BJ (cell line): ENCODE measurements around the gene APLF. TPM values are rescaled to one million over a fixed set of nuclear protein-coding genes. Genes with fewer than 3 reads are reported as not detected.

Experiments
- CTCF ChIA-PET: fragments of 350-600 bp; formaldehyde crosslinking; extraction: SDS; loops from one replicate; lab custom pipeline; 2021; ENCODE audit warnings: antibody characterized with exemption, inconsistent platforms; lab: Yijun Ruan, JAX
- POLR2A ChIA-PET: fragments of 300-600 bp; sonication (Branson Sonifier 250); formaldehyde crosslinking; extraction: SDS; loops from one replicate; lab custom pipeline; 2021; ENCODE audit warnings: antibody characterized with exemption; lab: Charles Lee
- DNase-seq: peaks from one replicate; pipeline ENCODE4 v3.0.0-alpha.2; 2011; ENCODE audit warnings: low read depth
- H3K27me3 ChIP-seq: 2 replicates; pipeline ENCODE4 v1.6.0; 2011; ENCODE audit warnings: low read length; ENCODE audit not compliant: control insufficient read depth, insufficient read depth
- H3K36me3 ChIP-seq: 2 replicates; pipeline ENCODE4 v1.5.1; 2011; ENCODE audit warnings: low read length; ENCODE audit not compliant: control insufficient read depth, insufficient read depth
- H3K4me3 ChIP-seq: 2 replicates; pipeline ENCODE4 v1.5.1; 2011; ENCODE audit warnings: low read depth, mild to moderate bottlenecking, control low read depth, low read length
- polyA plus RNA-seq: library from polyadenylated mRNA; depleted of rRNA; stranded (reverse); fragments of >200 nt; gene quantifications from 2 replicates; pipeline ENCODE4 v1.2.3, GENCODE V29; 2011
- TF ChIP-seq, protein P1 (sequence below): IDR thresholded peaks from 2 replicates; pipeline ENCODE4 v1.5.1; 2011; ENCODE audit warnings: low read depth, mild to moderate bottlenecking, control low read depth, inconsistent platforms, low read length, moderate library complexity; ENCODE audit not compliant: insufficient read depth

The APLF gene
- polyA plus RNA-seq, 1 experiment: 1.2 TPM

DNA sequence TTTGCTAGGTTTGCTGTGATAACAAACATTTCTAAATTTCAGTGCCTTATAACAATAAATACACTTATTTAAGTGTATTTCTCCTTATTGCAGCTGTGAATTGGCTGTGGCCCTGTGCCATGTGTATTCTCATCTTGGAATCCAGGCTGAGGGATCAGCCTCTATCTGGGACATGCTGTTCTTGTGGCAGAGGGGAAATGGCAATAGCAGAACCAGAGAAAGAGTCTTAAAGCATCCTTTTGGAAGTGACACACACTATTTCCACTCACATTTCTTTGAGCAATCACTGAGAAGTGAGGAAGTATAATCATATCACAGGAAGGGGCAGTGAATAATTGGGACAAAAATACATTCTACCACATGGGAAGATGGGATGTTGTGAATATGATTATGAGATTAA, 109.8 kb downstream of the APLF start:
- TF ChIP-seq, protein P1, sequence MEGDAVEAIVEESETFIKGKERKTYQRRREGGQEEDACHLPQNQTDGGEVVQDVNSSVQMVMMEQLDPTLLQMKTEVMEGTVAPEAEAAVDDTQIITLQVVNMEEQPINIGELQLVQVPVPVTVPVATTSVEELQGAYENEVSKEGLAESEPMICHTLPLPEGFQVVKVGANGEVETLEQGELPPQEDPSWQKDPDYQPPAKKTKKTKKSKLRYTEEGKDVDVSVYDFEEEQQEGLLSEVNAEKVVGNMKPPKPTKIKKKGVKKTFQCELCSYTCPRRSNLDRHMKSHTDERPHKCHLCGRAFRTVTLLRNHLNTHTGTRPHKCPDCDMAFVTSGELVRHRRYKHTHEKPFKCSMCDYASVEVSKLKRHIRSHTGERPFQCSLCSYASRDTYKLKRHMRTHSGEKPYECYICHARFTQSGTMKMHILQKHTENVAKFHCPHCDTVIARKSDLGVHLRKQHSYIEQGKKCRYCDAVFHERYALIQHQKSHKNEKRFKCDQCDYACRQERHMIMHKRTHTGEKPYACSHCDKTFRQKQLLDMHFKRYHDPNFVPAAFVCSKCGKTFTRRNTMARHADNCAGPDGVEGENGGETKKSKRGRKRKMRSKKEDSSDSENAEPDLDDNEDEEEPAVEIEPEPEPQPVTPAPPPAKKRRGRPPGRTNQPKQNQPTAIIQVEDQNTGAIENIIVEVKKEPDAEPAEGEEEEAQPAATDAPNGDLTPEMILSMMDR: no peak
- DNase-seq: no peak
- no peak overlapping the region for H3K4me3 ChIP-seq
- CTCF ChIA-PET: interaction anchor here (0.9 to 4.0 kb wide), 3 partner anchors 14 to 18 kb away, joined by 3 to 15 read pairs (median 4); no protein-coding TSS in a partner anchor
- POLR2A ChIA-PET: no interaction called here
- H3K27me3 ChIP-seq: no peaks in the 10 kb centered on the region
- no peaks in the 10 kb centered on the region for H3K36me3 ChIP-seq

- DNase-seq: no peak
- TF ChIP-seq, protein P1: no peak
- Histone ChIP-seq H3K27me3 (no peaks in the 10 kb centered on the region), H3K36me3 (no peaks in the 10 kb centered on the region), H3K4me3 (no peak overlapping the region)
- CTCF ChIA-PET: interaction anchor here (2.4 kb wide), 1 partner anchor 16 kb away, joined by 14 read pairs; no protein-coding TSS in a partner anchor
- POLR2A ChIA-PET: no interaction called here
These were observed 112.3 kb downstream of the APLF start for GRCh38 chr2:68579689-68580088.

GRCh38 chr2:68588589-68588988, 121.2 kb downstream of the APLF start:
- CTCF ChIA-PET: no interaction called here
- Histone ChIP-seq H3K27me3 (no peaks in the 10 kb centered on the region), H3K4me3 (no peak overlapping the region), H3K36me3 (no peaks in the 10 kb centered on the region)
- TF ChIP-seq, protein P1: no peak
- DNase-seq: no peak
- POLR2A ChIA-PET: interaction anchor here (0.7 kb wide), 1 partner anchor 43 kb away, joined by 16 read pairs; no protein-coding TSS in a partner anchor

DNA sequence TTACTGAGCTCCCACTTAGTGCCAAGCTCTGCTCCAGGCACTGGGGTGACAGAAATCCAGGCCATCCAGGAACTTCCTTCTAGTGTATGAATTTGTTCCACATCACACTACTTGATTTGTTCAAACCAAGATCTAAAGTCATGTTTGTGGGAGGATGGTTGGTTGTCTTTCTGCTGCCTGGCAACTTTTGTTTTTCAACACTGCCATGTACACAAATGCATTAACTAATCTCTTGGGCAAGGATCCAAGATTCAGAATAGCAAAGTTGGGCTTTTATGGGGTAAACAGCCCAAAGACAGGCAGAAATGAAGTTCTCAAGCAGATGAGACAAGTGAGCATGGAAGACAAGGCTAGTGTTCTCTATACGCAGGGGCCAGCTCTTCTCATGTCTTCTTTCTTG, 122.6 kb downstream of the APLF start:
- no peaks in the 10 kb centered on the region for H3K27me3 ChIP-seq
- H3K36me3 ChIP-seq: no peaks in the 10 kb centered on the region
- CTCF ChIA-PET: interaction anchor here (0.7 to 2.8 kb wide), 4 partner anchors 7 to 126 kb away, joined by 3 to 13 read pairs (median 6); no protein-coding TSS in a partner anchor
- H3K4me3 ChIP-seq: no peak overlapping the region
- DNase-seq: no peak
- POLR2A ChIA-PET: no interaction called here
- TF ChIP-seq, protein P1: no peak

GRCh38 chr2:68590702-68591101, 123.3 kb downstream of the APLF start:
- Histone ChIP-seq H3K36me3 (no peaks in the 10 kb centered on the region), H3K27me3 (no peaks in the 10 kb centered on the region), H3K4me3 (no peak overlapping the region)
- CTCF ChIA-PET: interaction anchor here (1.0 to 2.8 kb wide), 6 partner anchors 8 to 127 kb away, joined by 3 to 13 read pairs (median 3); no protein-coding TSS in a partner anchor
- POLR2A ChIA-PET: no interaction called here
- no peak for DNase-seq
- TF ChIP-seq, protein P1: no peak
